GM12878 (cell line): ENCODE measurements around the gene CPA4.

Experiments used
- CBX3 ChIP-seq: fragments of 200-600 bp; sonication (generic); IDR thresholded peaks from 2 replicates; pipeline ENCODE4 v1.6.1; 2016; ENCODE audit warnings: low read depth, borderline replicate concordance
- CTCF ChIP-seq, 3 experiments: IDR thresholded peaks in 2 of 3; conservative IDR thresholded peaks in 1 of 3; 2 replicates each; pipeline ENCODE4 v1.5.1; 2011; ENCODE audit warnings: low read depth in 3 of 3, low read length in 3 of 3, mild to moderate bottlenecking in 3 of 3, control low read depth in 2 of 3, moderate library complexity in 2 of 3, inconsistent platforms in 1 of 3, mixed read lengths in 1 of 3; ENCODE audit not compliant: control insufficient read depth in 2 of 3, insufficient read depth in 1 of 3; ENCODE audit errors: extremely low read depth in 1 of 3
- SREBF2 ChIP-seq: IDR thresholded peaks from 2 replicates; pipeline ENCODE4 v1.6.1; 2012; ENCODE audit warnings: mild to moderate bottlenecking, low read length

DNA sequence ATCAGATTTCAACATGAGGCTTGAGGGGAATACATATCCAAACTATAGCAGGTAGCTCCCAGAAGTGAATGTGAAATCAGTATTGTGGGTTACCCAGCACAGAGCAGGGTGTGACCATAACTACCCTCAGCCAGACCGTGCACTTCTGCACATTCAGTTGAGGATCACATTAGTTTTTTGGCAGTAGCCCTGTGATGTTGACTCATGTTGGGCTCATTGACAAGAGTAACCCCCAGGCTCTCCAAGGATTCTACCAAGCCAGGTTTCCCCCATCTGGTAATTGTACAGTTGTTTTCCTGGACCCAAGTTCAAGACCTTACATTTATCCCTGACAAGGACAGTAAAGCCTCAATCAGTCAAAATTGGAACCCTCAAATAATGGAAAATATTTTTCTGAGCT lies 11.7 kb upstream of the CPA4 start:
- TF ChIP-seq SREBF2 (no peak), CBX3 (no peak), CTCF (IDR thresholded peaks at IDR 0.05 in 2 of 3, conservative IDR thresholded peaks at IDR 0.05 in 1 of 3; ENCODE audit: control insufficient read depth in 2 of 3, extremely low read depth in 1 of 3, insufficient read depth in 1 of 3, low read depth in 3 of 3, low read length in 3 of 3) (no peak)
